K562 (cell line): ENCODE measurements around the gene OGT. TPM values are rescaled to one million over a fixed set of nuclear protein-coding genes. Genes with fewer than 3 reads are reported as not detected.

ENCODE experiments used
- CHCHD3 ChIP-seq: fragments of 250-450 bp; sonication (Bioruptor Pico); IDR thresholded peaks from 2 replicates; pipeline ENCODE4 v2.1.2; 2022; ENCODE audit warnings: mild to moderate bottlenecking
- E2F6 ChIP-seq, 2 experiments: IDR thresholded peaks; 2 replicates each; pipeline ENCODE4 v1.6.1; 2011; ENCODE audit warnings: borderline replicate concordance in 1 of 2, control low read depth in 1 of 2, low read depth in 1 of 2, low read length in 1 of 2, mild to moderate bottlenecking in 1 of 2, mixed read lengths in 1 of 2, moderate library complexity in 1 of 2; ENCODE audit not compliant: insufficient read depth in 1 of 2, insufficient read length in 1 of 2, poor library complexity in 1 of 2, severe bottlenecking in 1 of 2; ENCODE audit errors: extremely low read depth in 1 of 2
- EHMT2 ChIP-seq: fragments of 450-650 bp; IDR thresholded peaks from 2 replicates; pipeline ENCODE4 v1.6.1; 2018; ENCODE audit warnings: antibody characterized with exemption
- HDAC1 ChIP-seq, 2 experiments: fragments of 450-650 bp; IDR thresholded peaks; 2 replicates each; pipeline ENCODE4 v1.6.1; 2016 to 2017; ENCODE audit warnings: inconsistent platforms in 1 of 2, mild to moderate bottlenecking in 1 of 2, moderate library complexity in 1 of 2
- JUND ChIP-seq, 2 experiments: IDR thresholded peaks; 2 replicates in 1 of 2; 3 replicates in 1 of 2; pipeline ENCODE4 v1.6.1; 2011; ENCODE audit warnings: borderline replicate concordance in 2 of 2, low read depth in 2 of 2, low read length in 2 of 2, improper control_type of control experiment in 1 of 2, missing biosample characterization in 1 of 2, missing genetic modification characterization in 1 of 2, missing genetic modification reagents in 1 of 2
- NCOA1 ChIP-seq: fragments of 450-650 bp; IDR thresholded peaks from 2 replicates; pipeline ENCODE4 v1.6.1; 2016; ENCODE audit warnings: low read depth
- PRDM10 ChIP-seq: fragments of 450-650 bp; IDR thresholded peaks from 2 replicates; pipeline ENCODE4 v1.6.1; 2018; ENCODE audit not compliant: partially characterized antibody
- RBBP5 ChIP-seq: fragments of 200-600 bp; sonication (generic); IDR thresholded peaks from 2 replicates; pipeline ENCODE4 v1.6.1; 2012; ENCODE audit warnings: borderline replicate concordance, mild to moderate bottlenecking, low read length, control low read depth, inconsistent platforms; ENCODE audit not compliant: insufficient read depth, poor library complexity, severe bottlenecking
- RFX5 ChIP-seq: IDR thresholded peaks from 2 replicates; pipeline ENCODE4 v1.6.1; 2011; ENCODE audit warnings: low read depth, mild to moderate bottlenecking, improper control_type of control experiment, low read length
- RNF2 ChIP-seq: sonication (generic); IDR thresholded peaks from 2 replicates; pipeline ENCODE4 v1.6.1; 2016
- SAP30 ChIP-seq: fragments of 200-600 bp; sonication (generic); IDR thresholded peaks from 2 replicates; pipeline ENCODE4 v1.6.1; 2012; ENCODE audit warnings: borderline replicate concordance, low read depth, mild to moderate bottlenecking, moderate library complexity, low read length, control low read depth, inconsistent platforms; ENCODE audit not compliant: insufficient read depth, poor library complexity, severe bottlenecking
- SMARCA4 ChIP-seq: fragments of 450-650 bp; IDR thresholded peaks from 2 replicates; pipeline ENCODE4 v1.6.1; 2016
- SMARCE1 ChIP-seq: fragments of 450-650 bp; IDR thresholded peaks from 2 replicates; pipeline ENCODE4 v1.7.1; 2016; ENCODE audit warnings: mild to moderate bottlenecking
- TAL1 ChIP-seq: fragments of 450-650 bp; IDR thresholded peaks from 2 replicates; pipeline ENCODE4 v1.6.1; 2016; ENCODE audit warnings: mild to moderate bottlenecking
- U2AF1 ChIP-seq: fragments of 200-400 bp; formaldehyde crosslinking; optimal IDR thresholded peaks from 2 replicates; pipeline ENCODE3; 2017; ENCODE audit warnings: mild to moderate bottlenecking, low read depth, low read length, moderate library complexity
- ZNF449 ChIP-seq: fragments of 250-450 bp; sonication (Bioruptor Pico); IDR thresholded peaks from 2 replicates; pipeline ENCODE4 v1.8.0; 2022; ENCODE audit warnings: moderate library complexity, mild to moderate bottlenecking, inconsistent platforms
- ZNF584 ChIP-seq: fragments of 200-800 bp; sonication (Bioruptor generic); IDR thresholded peaks from 2 replicates; pipeline ENCODE4 v1.6.1; 2016; ENCODE audit warnings: low read depth, mild to moderate bottlenecking, missing genetic modification characterization, missing compliant biosample characterization
- ZNF644 ChIP-seq: fragments of 200-800 bp; sonication (Bioruptor generic); IDR thresholded peaks from 2 replicates; pipeline ENCODE4 v1.6.1; 2016; ENCODE audit warnings: low read depth, missing genetic modification characterization, missing compliant biosample characterization
- ZNF655 ChIP-seq: fragments of 250-450 bp; sonication (Bioruptor Pico); IDR thresholded peaks from 2 replicates; pipeline ENCODE4 v1.5.0; 2021
- polyA plus RNA-seq, 8 experiments: library from polyadenylated mRNA; depleted of rRNA in 4 of 8; stranded (reverse) in 5 of 8; unstranded in 3 of 8; fragments of >200 nt; fragmentation: Nextera tagmentation in 2 of 8; fragmentation: Illumina TruSeq in 1 of 8; extraction: Ambion mirVana in 2 of 8; extraction: Trizol in 1 of 8; gene quantifications; 2 replicates each; pipeline versions ENCODE4 v1.2.1 to v1.2.3, GENCODE V29; 2011 to 2014; ENCODE audit warnings: inconsistent platforms in 1 of 8, missing spikeins in 1 of 8
- total RNA-seq, 7 experiments: library from RNA; depleted of rRNA in 6 of 7; stranded (reverse); fragments of >200 nt in 6 of 7; fragmentation: Illumina TruSeq in 2 of 7; extraction: Trizol in 2 of 7; gene quantifications; 2 replicates each; pipeline versions ENCODE4 v1.2.1 to v1.2.3, GENCODE V29; 2011 to 2021; ENCODE audit warnings: low replicate concordance in 1 of 7

OGT gene
- total and polyA plus RNA-seq, 9 of the 15 experiments (the other 6 are each of a cell fraction or from before 2014, with no cell fraction given), result 38.9 to 347 (median 117) TPM

- TF ChIP-seq PRDM10 (peak; percentile 34), RFX5 (no peak), NCOA1 (no peak), SMARCA4 (peak; percentile 40; the same call in 1 of the 2 replicates), ZNF584 (CRISPR knock-in tag) (0 out of 2 replicates have a peak, but pooled peaks have one; percentile 2), SMARCE1 (peak; percentile 42; the same call in 1 of the 2 replicates), JUND (IDR thresholded peaks at IDR 0.05; ENCODE audit: borderline replicate concordance, low read depth, low read length) (peak; percentile 66), JUND (tag; IDR thresholded peaks at IDR 0.05; ENCODE audit: borderline replicate concordance, low read depth, low read length) (peak; percentile 71; the same call in 1 of the 3 replicates), ZNF644 (tag) (0 out of 2 replicates have a peak, but pooled peaks have one; percentile 8), TAL1 (peak; percentile 17; the same call in 1 of the 2 replicates), U2AF1 (no peak), RNF2 (peak; percentile 18; the same call in 1 of the 2 replicates), ZNF449 (CRISPR knock-in tag) (0 out of 2 replicates have a peak, but pooled peaks have one; percentile 13), E2F6 (IDR thresholded peaks at IDR 0.05; ENCODE audit: borderline replicate concordance in 1 of 2, extremely low read depth in 1 of 2, insufficient read depth in 1 of 2, insufficient read length in 1 of 2, low read depth in 1 of 2, low read length in 1 of 2, poor library complexity in 1 of 2, severe bottlenecking in 1 of 2) (peak in 1 of 2 experiments; percentile 18), SAP30 (peak; percentile 18), EHMT2 (0 out of 2 replicates have a peak, but pooled peaks have one; percentile 62), RBBP5 (peak; percentile 3), CHCHD3 (CRISPR knock-in tag) (no peak), ZNF655 (CRISPR knock-in tag) (no peak), HDAC1 (IDR thresholded peaks at IDR 0.05) (peak in 1 of 2 experiments; percentile 54; a peak in 1 of 4 replicates)
Measured at GRCh38 chrX:71532078-71532752, 689 bp upstream of the OGT start (continued).
